Upper lobe of left lung (tissue), 6 donors: ENCODE results near the gene SULT1C3. TPM values are rescaled to one million over a fixed set of nuclear protein-coding genes. Genes with fewer than 3 reads are reported as not detected.

Experiments
- ATAC-seq, 2 donors: fragments of 200-7000 bp; cut with Tn5 transposase; one replicate each; pipeline ENCODE4 v1.9.1; 2022; ENCODE audit warnings: mild to moderate bottlenecking in 2 of 2, moderate library complexity in 2 of 2; ENCODE audit not compliant: low FRiP score in 2 of 2
- DNase-seq, 2 donors: peaks; one replicate each; pipeline ENCODE4 v3.0.0-alpha.2; 2019 to 2020
- H3K27ac ChIP-seq, 4 donors: fragments of 200-600 bp; sonication (generic); one replicate each; pipeline ENCODE4 v1.5.1; 2016 to 2019
- H3K27me3 ChIP-seq, 4 donors: fragments of 200-600 bp; sonication (generic); one replicate each; pipeline ENCODE4 v1.5.1; 2017 to 2019
- H3K36me3 ChIP-seq, 4 donors: fragments of 200-600 bp; sonication (generic); one replicate each; pipeline ENCODE4 v1.5.1; 2016 to 2019
- H3K4me1 ChIP-seq, 4 donors: fragments of 200-600 bp; sonication (generic); one replicate each; pipeline ENCODE4 v1.5.1; 2018 to 2019
- H3K4me3 ChIP-seq, 4 donors: fragments of 200-600 bp; sonication (generic); one replicate each; pipeline ENCODE4 v1.5.1; 2017 to 2019; ENCODE audit warnings: mild to moderate bottlenecking in 2 of 4, moderate library complexity in 1 of 4
- H3K9me3 ChIP-seq, 4 donors: fragments of 200-600 bp; sonication (generic); one replicate each; pipeline ENCODE4 v1.5.1; 2018 to 2019
- EP300 ChIP-seq, 4 donors: sonication (generic); formaldehyde crosslinking; IDR thresholded peaks; one replicate each; pipeline ENCODE4 v1.5.1; 2017; ENCODE audit warnings: antibody characterized with exemption in 4 of 4, control low read depth in 2 of 4
- POLR2A ChIP-seq, 4 donors: fragments of 450-650 bp; IDR thresholded peaks; one replicate each; pipeline ENCODE4 v1.5.1; 2016 to 2017; ENCODE audit warnings: antibody characterized with exemption in 4 of 4, mild to moderate bottlenecking in 2 of 4
- POLR2AphosphoS5 ChIP-seq, 2 donors: sonication (generic); formaldehyde crosslinking; IDR thresholded peaks; one replicate each; pipeline ENCODE4 v1.5.1; 2017; ENCODE audit warnings: antibody characterized with exemption in 2 of 2
- WGBS, 2 donors: methylation state at CpG; one replicate each; pipeline ENCODE4 v1.1.5; 2017 to 2018; 5-methylcytosine and 5-hydroxymethylcytosine counted together
- total RNA-seq, 6 donors: library from RNA; depleted of rRNA in 4 of 6; stranded (reverse); fragments of >200 nt in 4 of 6; gene quantifications; one replicate each; pipeline versions ENCODE4 v1.1.0 to v1.2.1, GENCODE V29; 2016 to 2021
- TF ChIP-seq, protein P1 (sequence below), 6 experiments: fragments of 450-650 bp in 4 of 6; fragments of 200-600 bp in 2 of 6; sonication (generic) in 2 of 6; IDR thresholded peaks; one replicate each; pipeline ENCODE4 v1.5.1; 2016 to 2019; ENCODE audit warnings: antibody characterized with exemption in 6 of 6
- donor health status: DM: no; HTN: no; CAD: no; lungs with moderate emphysema.
- donor health status: DM: no; HTN: yes; CAD: no; lungs with severe emphysema.

Gene SULT1C3
- total RNA-seq, 6 donors from 2014 or later = not detected

DNA sequence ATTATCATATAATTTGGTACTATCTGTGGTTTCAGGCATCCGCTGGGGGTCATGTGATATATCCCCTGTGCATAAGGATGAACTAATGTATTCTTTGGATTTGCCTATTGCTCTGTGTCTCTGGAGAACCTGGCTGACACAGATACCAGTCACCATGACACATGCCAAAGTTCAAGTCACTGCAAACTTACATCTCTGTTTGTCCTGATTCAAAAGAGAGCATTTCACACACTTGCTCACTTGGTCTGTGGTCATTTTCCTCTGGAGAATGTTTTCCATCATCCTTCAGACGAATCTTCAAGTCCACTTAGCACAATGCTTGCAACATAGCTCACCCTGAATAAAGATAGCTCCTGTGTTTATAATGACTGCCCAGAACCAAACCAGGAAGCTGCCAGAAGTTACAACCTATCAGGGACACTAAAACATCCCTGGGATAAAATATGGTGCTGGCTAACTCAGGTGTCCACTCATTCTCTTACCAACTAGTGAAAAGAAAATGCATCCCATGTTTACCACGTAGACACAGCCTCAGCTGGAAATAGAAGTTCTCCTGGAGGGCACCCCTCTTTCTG is 18.1 kb downstream of the SULT1C3 start:
- no peaks in the 10 kb centered on the region for H3K4me1 ChIP-seq
- no peak for ATAC-seq
- TF ChIP-seq POLR2A (IDR thresholded peaks at IDR 0.05) (no peak), POLR2AphosphoS5 (IDR thresholded peaks at IDR 0.05) (no peak), EP300 (IDR thresholded peaks at IDR 0.05) (no peak)
- TF ChIP-seq, protein P1, sequence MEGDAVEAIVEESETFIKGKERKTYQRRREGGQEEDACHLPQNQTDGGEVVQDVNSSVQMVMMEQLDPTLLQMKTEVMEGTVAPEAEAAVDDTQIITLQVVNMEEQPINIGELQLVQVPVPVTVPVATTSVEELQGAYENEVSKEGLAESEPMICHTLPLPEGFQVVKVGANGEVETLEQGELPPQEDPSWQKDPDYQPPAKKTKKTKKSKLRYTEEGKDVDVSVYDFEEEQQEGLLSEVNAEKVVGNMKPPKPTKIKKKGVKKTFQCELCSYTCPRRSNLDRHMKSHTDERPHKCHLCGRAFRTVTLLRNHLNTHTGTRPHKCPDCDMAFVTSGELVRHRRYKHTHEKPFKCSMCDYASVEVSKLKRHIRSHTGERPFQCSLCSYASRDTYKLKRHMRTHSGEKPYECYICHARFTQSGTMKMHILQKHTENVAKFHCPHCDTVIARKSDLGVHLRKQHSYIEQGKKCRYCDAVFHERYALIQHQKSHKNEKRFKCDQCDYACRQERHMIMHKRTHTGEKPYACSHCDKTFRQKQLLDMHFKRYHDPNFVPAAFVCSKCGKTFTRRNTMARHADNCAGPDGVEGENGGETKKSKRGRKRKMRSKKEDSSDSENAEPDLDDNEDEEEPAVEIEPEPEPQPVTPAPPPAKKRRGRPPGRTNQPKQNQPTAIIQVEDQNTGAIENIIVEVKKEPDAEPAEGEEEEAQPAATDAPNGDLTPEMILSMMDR (IDR thresholded peaks at IDR 0.05) = no peak
- H3K4me3 ChIP-seq = no peak overlapping the region
- WGBS, 2 donors = 63 to 70% methylated on average over 3 of the region's 3 CpGs
- no peaks in the 10 kb centered on the region for H3K27me3 ChIP-seq
- H3K27ac ChIP-seq = no peak overlapping the region
- DNase-seq = no peak
- H3K36me3 ChIP-seq = no peaks in the 10 kb centered on the region
- no peaks in the 10 kb centered on the region for H3K9me3 ChIP-seq

DNA sequence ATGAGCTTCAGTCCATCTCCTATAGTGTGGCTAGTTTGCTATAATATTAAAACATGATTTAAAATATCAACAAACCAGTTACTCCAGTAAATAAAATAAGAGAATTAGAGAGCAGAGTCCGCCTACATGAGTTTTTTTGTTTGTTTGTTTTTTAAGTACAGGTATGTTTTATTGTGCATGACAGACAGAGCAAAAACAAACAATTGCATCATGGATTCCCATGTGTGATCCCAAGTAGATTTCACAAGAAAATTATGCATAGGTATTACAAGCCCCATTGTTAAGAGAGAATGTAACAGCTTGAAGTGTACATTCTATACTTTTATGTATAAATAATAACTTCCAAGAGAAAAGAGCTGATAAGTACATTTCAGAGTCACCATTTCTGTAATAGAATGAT is 21.0 kb downstream of the SULT1C3 start:
- Histone ChIP-seq H3K4me1 (no peaks in the 10 kb centered on the region), H3K27ac (no peak overlapping the region), H3K9me3 (no peaks in the 10 kb centered on the region), H3K36me3 (no peaks in the 10 kb centered on the region), H3K27me3 (no peaks in the 10 kb centered on the region), H3K4me3 (no peak overlapping the region)
- ATAC-seq (no peak), DNase-seq (no peak)
- TF ChIP-seq, protein P1 (IDR thresholded peaks at IDR 0.05) = no peak
- TF ChIP-seq EP300 (IDR thresholded peaks at IDR 0.05) (no peak), POLR2A (IDR thresholded peaks at IDR 0.05) (no peak), POLR2AphosphoS5 (IDR thresholded peaks at IDR 0.05) (no peak)
- WGBS, 2 donors = 79 to 85% methylated on average over 1 of the region's 1 CpG

DNA sequence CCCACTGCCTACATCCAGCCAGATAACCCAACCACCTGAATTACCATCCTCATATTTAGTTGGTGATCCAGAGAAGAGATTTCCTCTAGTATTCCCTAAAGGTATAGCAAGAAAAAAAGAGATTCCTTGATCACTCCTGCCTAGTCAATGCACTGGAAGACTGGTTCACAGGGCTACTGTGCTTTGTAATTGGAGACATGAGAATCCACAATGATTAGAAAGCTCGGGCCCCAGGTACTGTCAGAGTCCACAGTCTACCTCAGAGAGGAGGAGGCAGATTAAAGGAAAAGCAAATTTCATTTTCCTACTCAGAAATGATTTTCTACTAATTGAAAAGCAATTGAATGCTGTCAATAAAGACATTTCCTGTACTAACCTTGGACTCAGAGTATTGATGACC is 22.3 kb downstream of the SULT1C3 start:
- Histone ChIP-seq H3K27me3 (no peaks in the 10 kb centered on the region), H3K4me1 (peaks cover 0 to 4% (median 0%) of the 10 kb centered on the region in 4 donors), H3K36me3 (no peaks in the 10 kb centered on the region), H3K27ac (no peak overlapping the region), H3K9me3 (no peaks in the 10 kb centered on the region), H3K4me3 (no peak overlapping the region)
- 70 to 81% methylated on average over 1 of the region's 1 CpG for WGBS, 2 donors
- DNase-seq (no peak), ATAC-seq (no peak)
- TF ChIP-seq POLR2A (IDR thresholded peaks at IDR 0.05) (no peak), EP300 (IDR thresholded peaks at IDR 0.05) (no peak), POLR2AphosphoS5 (IDR thresholded peaks at IDR 0.05) (no peak)
- TF ChIP-seq, protein P1 (IDR thresholded peaks at IDR 0.05) = no peak

DNA sequence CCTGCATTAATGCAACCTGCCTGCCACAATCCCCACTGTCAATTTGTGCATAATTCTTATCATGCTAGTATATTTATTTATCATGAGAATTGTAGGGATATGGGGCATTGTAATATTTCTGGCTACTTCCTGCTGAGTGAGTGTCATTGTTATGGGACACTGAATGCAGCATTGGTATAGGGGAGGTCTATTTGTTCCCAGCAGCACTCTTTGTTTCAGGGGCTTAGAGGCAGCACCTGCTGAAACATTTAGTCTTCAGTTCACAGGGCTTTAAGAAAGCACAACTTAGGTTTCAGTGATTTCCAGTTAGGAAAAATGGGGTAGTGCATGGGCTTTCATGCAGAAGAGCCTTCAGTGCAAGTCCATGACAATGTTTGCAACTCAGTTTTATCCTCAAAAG is 23.6 kb downstream of the SULT1C3 start:
- TF ChIP-seq POLR2AphosphoS5 (IDR thresholded peaks at IDR 0.05) (no peak), EP300 (IDR thresholded peaks at IDR 0.05) (no peak), POLR2A (IDR thresholded peaks at IDR 0.05) (no peak)
- TF ChIP-seq, protein P1 (IDR thresholded peaks at IDR 0.05) = no peak
- DNase-seq = no peak
- no peaks in the 10 kb centered on the region for H3K36me3 ChIP-seq

DNA sequence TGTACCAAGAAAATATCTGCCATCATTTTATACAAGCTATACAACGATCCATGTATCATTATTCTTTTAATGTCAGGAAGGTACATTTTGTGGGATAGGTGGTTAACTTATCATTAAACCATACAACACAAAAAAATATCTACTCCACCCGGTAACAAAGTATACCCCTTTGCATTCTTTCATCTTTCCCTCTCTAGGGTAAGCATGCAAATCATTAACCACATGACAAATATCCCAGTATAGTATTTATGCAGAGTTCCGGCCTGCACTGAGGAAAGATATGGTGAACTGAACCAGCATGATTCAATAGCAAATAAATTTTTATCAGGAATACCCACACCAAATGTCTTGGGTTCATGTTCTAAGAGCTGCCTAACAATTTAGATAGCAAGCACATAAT is 26.4 kb downstream of the SULT1C3 start:
- H3K9me3 ChIP-seq = no peaks in the 10 kb centered on the region
- H3K27ac ChIP-seq = no peak overlapping the region
- no peaks in the 10 kb centered on the region for H3K27me3 ChIP-seq
- DNase-seq = no peak
- peaks cover 0 to 5% (median 2%) of the 10 kb centered on the region in 4 donors for H3K4me1 ChIP-seq
- ATAC-seq = no peak
- 64 to 71% methylated on average over 3 of the region's 3 CpGs for WGBS, 2 donors
- no peak overlapping the region for H3K4me3 ChIP-seq
- TF ChIP-seq, protein P1 (IDR thresholded peaks at IDR 0.05) = no peak
- TF ChIP-seq EP300 (IDR thresholded peaks at IDR 0.05) (no peak), POLR2AphosphoS5 (IDR thresholded peaks at IDR 0.05) (no peak), POLR2A (IDR thresholded peaks at IDR 0.05) (no peak)
- H3K36me3 ChIP-seq = no peaks in the 10 kb centered on the region

More for the DNA sequence above, 23.6 kb downstream of the SULT1C3 start:
- Histone ChIP-seq H3K27ac (no peak overlapping the region), H3K4me1 (peaks cover 0 to 5% (median 2%) of the 10 kb centered on the region in 4 donors), H3K4me3 (no peak overlapping the region), H3K9me3 (no peaks in the 10 kb centered on the region), H3K27me3 (no peaks in the 10 kb centered on the region)
- ATAC-seq = no peak
